Spinal cord (tissue), 10 donors: ENCODE data around the gene SPEF2. TPM values are rescaled to one million over a fixed set of nuclear protein-coding genes. Genes with fewer than 3 reads are reported as not detected.

Experiments used
- DNase-seq, 6 donors: peaks; one replicate each; pipeline versions ENCODE4 v3.0.0 to v3.0.0-alpha.2; 2013 to 2015; ENCODE audit warnings: low spot score in 6 of 6, low read depth in 4 of 6
- H3K27ac ChIP-seq: one replicate; pipeline ENCODE4 v1.5.1; 2013; ENCODE audit warnings: low read depth, low read length, control low read depth
- H3K27me3 ChIP-seq: one replicate; pipeline ENCODE4 v1.6.1; 2013; ENCODE audit warnings: low read length; ENCODE audit not compliant: control insufficient read depth, insufficient read depth
- H3K36me3 ChIP-seq: one replicate; pipeline ENCODE4 v1.6.1; 2013; ENCODE audit warnings: low read length; ENCODE audit not compliant: control insufficient read depth, insufficient read depth
- H3K4me1 ChIP-seq: one replicate; pipeline ENCODE4 v1.6.1; 2013; ENCODE audit warnings: low read length; ENCODE audit not compliant: control insufficient read depth, insufficient read depth
- H3K4me3 ChIP-seq: one replicate; pipeline ENCODE4 v1.5.1; 2013; ENCODE audit warnings: low read depth, low read length, control low read depth
- H3K9me3 ChIP-seq: one replicate; pipeline ENCODE4 v1.6.1; 2013; ENCODE audit warnings: low read length; ENCODE audit not compliant: control insufficient read depth, insufficient read depth
- WGBS: methylation state at CpG from one replicate; pipeline ENCODE4 v1.1.5; 2013; ENCODE audit warnings: missing lambda C conversion rate; ENCODE audit not compliant: insufficient coverage; 5-methylcytosine and 5-hydroxymethylcytosine counted together
- polyA plus RNA-seq, 2 donors: library from polyadenylated mRNA; unstranded; fragments of 120-200 nt; gene quantifications; one replicate each; pipeline ENCODE4 v1.2.1, GENCODE V29; 2013; ENCODE audit not compliant: insufficient read length in 2 of 2
- total RNA-seq, 2 donors: library from RNA; depleted of rRNA in 1 of 2; stranded (reverse); fragments of 120-200 nt in 1 of 2; fragments of >200 nt in 1 of 2; gene quantifications; one replicate each; pipeline versions ENCODE4 v1.2.3 to v1.2.4, GENCODE V29; 2013 to 2014
- donor health status: healthy.

Gene SPEF2
- total and polyA plus RNA-seq, 4 donors: 14.9 to 36.4 (median 21.7) TPM

- WGBS: 91% methylated on average over 4 of the region's 4 CpGs
- no peak overlapping the region for H3K27ac ChIP-seq
- H3K36me3 ChIP-seq: no peaks in the 10 kb centered on the region
- H3K4me1 ChIP-seq: no peaks in the 10 kb centered on the region
- no peaks in the 10 kb centered on the region for H3K9me3 ChIP-seq
- H3K4me3 ChIP-seq: no peak overlapping the region
- no peaks in the 10 kb centered on the region for H3K27me3 ChIP-seq
- no peak for DNase-seq
Observed at GRCh38 chr5:35785601-35786085, 168.0 kb downstream of the SPEF2 start.

GRCh38 chr5:35788724-35789123 is 171.1 kb downstream of the SPEF2 start:
- Histone ChIP-seq H3K4me3 (no peak overlapping the region), H3K9me3 (no peaks in the 10 kb centered on the region), H3K36me3 (no peaks in the 10 kb centered on the region), H3K27me3 (no peaks in the 10 kb centered on the region), H3K27ac (no peak overlapping the region), H3K4me1 (no peaks in the 10 kb centered on the region)
- 83% methylated on average over 2 of the region's 4 CpGs for WGBS
- DNase-seq: no peak

- Histone ChIP-seq H3K27ac (no peak overlapping the region), H3K4me3 (no peak overlapping the region), H3K27me3 (no peaks in the 10 kb centered on the region), H3K36me3 (no peaks in the 10 kb centered on the region), H3K9me3 (no peaks in the 10 kb centered on the region), H3K4me1 (no peaks in the 10 kb centered on the region)
- whole genome bisulfite sequencing: 74% methylated on average over 2 of the region's 4 CpGs
- DNase-seq: no peak
Observed at GRCh38 chr5:35789732-35790456, 172.2 kb downstream of the SPEF2 start.

- WGBS: no CpG with 5 or more reads among the region's 1 CpG
- Histone ChIP-seq H3K27ac (no peak overlapping the region), H3K4me1 (no peaks in the 10 kb centered on the region), H3K27me3 (no peaks in the 10 kb centered on the region), H3K4me3 (no peak overlapping the region), H3K36me3 (no peaks in the 10 kb centered on the region), H3K9me3 (no peaks in the 10 kb centered on the region)
- DNase-seq: no peak
Observed at GRCh38 chr5:35790457-35790822, 172.8 kb downstream of the SPEF2 start.

GRCh38 chr5:35794328-35794619 is 176.6 kb downstream of the SPEF2 start:
- no peak overlapping the region for H3K4me3 ChIP-seq
- peaks cover 2% of the 10 kb centered on the region for H3K27me3 ChIP-seq
- H3K4me1 ChIP-seq: no peaks in the 10 kb centered on the region
- no peak for DNase-seq
- H3K36me3 ChIP-seq: no peaks in the 10 kb centered on the region
- no peak overlapping the region for H3K27ac ChIP-seq
- no peaks in the 10 kb centered on the region for H3K9me3 ChIP-seq

GRCh38 chr5:35794684-35795375 is 177.2 kb downstream of the SPEF2 start:
- H3K27ac ChIP-seq: no peak overlapping the region
- no peak overlapping the region for H3K4me3 ChIP-seq
- peaks cover 2% of the 10 kb centered on the region for H3K27me3 ChIP-seq
- WGBS: 85% methylated on average over 4 of the region's 8 CpGs
- no peaks in the 10 kb centered on the region for H3K4me1 ChIP-seq
- no peaks in the 10 kb centered on the region for H3K36me3 ChIP-seq
- DNase-seq: no peak
- no peaks in the 10 kb centered on the region for H3K9me3 ChIP-seq

- Histone ChIP-seq H3K9me3 (no peaks in the 10 kb centered on the region), H3K4me3 (no peak overlapping the region), H3K4me1 (peaks cover 7% of the 10 kb centered on the region), H3K27me3 (peaks cover 2% of the 10 kb centered on the region), H3K27ac (no peak overlapping the region), H3K36me3 (no peaks in the 10 kb centered on the region)
- DNase-seq: no peak
Observed at GRCh38 chr5:35799181-35799580, 181.5 kb downstream of the SPEF2 start.

- DNase-seq: no peak
- no CpG with 5 or more reads among the region's 1 CpG for WGBS
- Histone ChIP-seq H3K27ac (no peak overlapping the region), H3K4me1 (peaks cover 7% of the 10 kb centered on the region), H3K36me3 (no peaks in the 10 kb centered on the region), H3K27me3 (peaks cover 2% of the 10 kb centered on the region), H3K4me3 (no peak overlapping the region), H3K9me3 (no peaks in the 10 kb centered on the region)
Observed at GRCh38 chr5:35799753-35800152, 182.1 kb downstream of the SPEF2 start.

GRCh38 chr5:35803191-35803651 is 185.6 kb downstream of the SPEF2 start:
- Histone ChIP-seq H3K9me3 (no peaks in the 10 kb centered on the region), H3K4me1 (peaks cover 7% of the 10 kb centered on the region), H3K27ac (peak overlapping the region; percentile 33), H3K27me3 (peaks cover 2% of the 10 kb centered on the region), H3K4me3 (no peak overlapping the region), H3K36me3 (no peaks in the 10 kb centered on the region)
- DNase-seq: peak; percentile 56 to 96 (median 72)
- 15% methylated on average over 3 of the region's 4 CpGs for WGBS

GRCh38 chr5:35804201-35804653 is 186.6 kb downstream of the SPEF2 start:
- H3K4me3 ChIP-seq: no peak overlapping the region

More at GRCh38 chr5:35804201-35804653, 186.6 kb downstream of the SPEF2 start:
- Histone ChIP-seq H3K36me3 (no peaks in the 10 kb centered on the region), H3K4me1 (peaks cover 7% of the 10 kb centered on the region), H3K27me3 (no peaks in the 10 kb centered on the region), H3K9me3 (no peaks in the 10 kb centered on the region), H3K27ac (peak overlapping the region; percentile 33)
- WGBS: 0% methylated on average over 1 of the region's 1 CpG
- DNase-seq: peak in 4 of 6 donors; percentile 13 to 78 (median 40)
